Keratinocyte (primary cell): Measurements from ENCODE around the gene DDX31. TPM values are rescaled to one million over a fixed set of nuclear protein-coding genes. Genes with fewer than 3 reads are reported as not detected.
A peak's percentile ranks its signal among the peaks of the same experiment; 100 is the strongest.

ENCODE experiments used
- DNase-seq: peaks from one replicate; pipeline ENCODE4 v3.0.0-alpha.2; 2011; ENCODE audit warnings: low read depth, missing footprints, low spot score
- FAIRE-seq: peaks from 2 replicates; lab custom pipeline; 2011; peaks lifted over from hg19 to GRCh38; lab: Jason Lieb, UNC
- H2AFZ ChIP-seq: 2 replicates; pipeline ENCODE4 v1.6.0; 2012; ENCODE audit warnings: low read length, control low read depth, inconsistent platforms; ENCODE audit not compliant: control insufficient read depth
- H3K27ac ChIP-seq: 2 replicates; pipeline ENCODE4 v1.5.1; 2011; ENCODE audit warnings: low read length; ENCODE audit not compliant: control insufficient read depth, insufficient read depth
- H3K27me3 ChIP-seq: 3 replicates; pipeline ENCODE4 v1.6.0; 2011; ENCODE audit warnings: low read length; ENCODE audit not compliant: control insufficient read depth, insufficient read depth; ENCODE audit errors: extremely low read depth
- H3K36me3 ChIP-seq, 2 experiments: 2 replicates in 1 of 2; 3 replicates in 1 of 2; pipeline ENCODE4 v1.5.1; 2011; ENCODE audit warnings: low read length in 2 of 2, mild to moderate bottlenecking in 1 of 2; ENCODE audit not compliant: control insufficient read depth in 2 of 2, insufficient read depth in 2 of 2; ENCODE audit errors: extremely low read depth in 1 of 2
- H3K4me1 ChIP-seq: 3 replicates; pipeline ENCODE4 v1.5.1; 2011; ENCODE audit warnings: low read length; ENCODE audit not compliant: control insufficient read depth, insufficient read depth; ENCODE audit errors: extremely low read depth
- H3K4me2 ChIP-seq: 3 replicates; pipeline ENCODE4 v1.6.0; 2011; ENCODE audit warnings: low read depth, low read length; ENCODE audit not compliant: control insufficient read depth, insufficient read depth; ENCODE audit errors: extremely low read depth
- H3K4me3 ChIP-seq, 3 experiments: fragments of 200-600 bp in 1 of 3; sonication (generic) in 1 of 3; 2 replicates in 2 of 3; 3 replicates in 1 of 3; pipeline ENCODE4 v1.5.1; 2011 to 2016; ENCODE audit warnings: low read length in 3 of 3, mild to moderate bottlenecking in 3 of 3, control low read depth in 2 of 3, inconsistent platforms in 1 of 3, low read depth in 1 of 3, mixed read lengths in 1 of 3, mixed run types in 1 of 3, moderate library complexity in 1 of 3; ENCODE audit not compliant: control insufficient read depth in 2 of 3, insufficient read depth in 2 of 3; ENCODE audit errors: extremely low read depth in 1 of 3
- H3K79me2 ChIP-seq: 2 replicates; pipeline ENCODE4 v1.6.0; 2012; ENCODE audit warnings: low read length; ENCODE audit not compliant: control insufficient read depth, insufficient read depth
- H3K9ac ChIP-seq: 3 replicates; pipeline ENCODE4 v1.6.0; 2011; ENCODE audit warnings: low read length; ENCODE audit not compliant: control insufficient read depth, insufficient read depth; ENCODE audit errors: extremely low read depth
- H3K9me1 ChIP-seq: 3 replicates; pipeline ENCODE4 v1.6.0; 2011; ENCODE audit warnings: low read length; ENCODE audit not compliant: control insufficient read depth, insufficient read depth; ENCODE audit errors: extremely low read depth
- H3K9me3 ChIP-seq: 2 replicates; pipeline ENCODE4 v1.5.1; 2012; ENCODE audit warnings: low read depth, low read length; ENCODE audit not compliant: control insufficient read depth
- H4K20me1 ChIP-seq: 3 replicates; pipeline ENCODE4 v1.6.0; 2011; ENCODE audit warnings: low read length; ENCODE audit not compliant: control insufficient read depth, insufficient read depth; ENCODE audit errors: extremely low read depth
- EZH2 ChIP-seq: IDR thresholded peaks from one replicate; pipeline ENCODE4 v1.6.1; 2012; ENCODE audit warnings: inconsistent platforms, mild to moderate bottlenecking, low read length, moderate library complexity
- dilution Hi-C: fragments of 300-500 bp; cut with MboI; formaldehyde crosslinking; loops from one replicate; pipeline ENCODE4 v1.7.0; 2020; ENCODE audit warnings: low sequenced_read_pairs; ENCODE audit not compliant: extremely low pct_ligation_motif_present
- polyA plus RNA-seq, 5 experiments: library from polyadenylated mRNA; depleted of rRNA in 3 of 5; stranded (reverse) in 3 of 5; stranded (forward) in 1 of 5; unstranded in 1 of 5; fragments of >200 nt; gene quantifications; 1 replicate in 1 of 5; 2 replicates in 3 of 5; 3 replicates in 1 of 5; pipeline versions ENCODE4 v1.2.1 to v1.2.3, GENCODE V29; 2011 to 2012; ENCODE audit warnings: missing spikeins in 2 of 5, low read depth in 1 of 5, low replicate concordance in 1 of 5
- TF ChIP-seq, protein P1 (sequence below), 3 experiments: IDR thresholded peaks in 1 of 3; conservative IDR thresholded peaks in 1 of 3; optimal IDR thresholded peaks in 1 of 3; 2 replicates in 2 of 3; 3 replicates in 1 of 3; pipeline versions ENCODE3 to v1.5.1; 2011; ENCODE audit warnings: low read length in 3 of 3, mild to moderate bottlenecking in 3 of 3, moderate library complexity in 2 of 3, control low read depth in 1 of 3, inconsistent platforms in 1 of 3; ENCODE audit not compliant: insufficient read depth in 2 of 3; ENCODE audit errors: extremely low read depth in 1 of 3

The DDX31 gene
- polyA plus RNA-seq, 1 donor (not counting 4 experiments of a cell fraction or from before 2014, with no cell fraction given) = 21.0 TPM

DNA sequence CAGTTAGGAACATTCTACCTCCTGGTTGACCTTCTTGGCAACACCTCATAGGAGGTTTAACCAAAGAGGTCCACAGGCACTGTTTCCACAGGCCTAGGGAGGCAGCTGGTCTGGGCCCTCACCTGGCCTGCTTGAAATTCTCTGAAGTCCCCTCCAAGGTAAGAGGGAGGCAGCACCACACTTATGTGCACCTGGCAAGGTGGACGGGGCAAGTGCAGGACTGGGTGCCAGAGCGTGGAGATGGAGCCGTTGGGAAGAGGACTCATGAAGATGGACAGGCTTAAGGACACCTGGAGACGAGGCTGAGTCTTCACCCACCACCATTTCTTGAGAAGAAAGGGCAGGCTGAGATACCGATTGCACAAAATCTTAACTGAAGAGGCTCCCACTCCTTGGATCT is 94.0 kb downstream of the DDX31 start:
- Histone ChIP-seq H3K27ac (no peak overlapping the region), H3K4me1 (no peaks in the 10 kb centered on the region), H3K9me3 (no peaks in the 10 kb centered on the region), H3K79me2 (no peaks in the 10 kb centered on the region), H3K9ac (no peak overlapping the region), H2AFZ (no peak overlapping the region), H3K4me2 (no peak overlapping the region), H3K36me3 (no peaks in the 10 kb centered on the region), H4K20me1 (peaks cover 6% of the 10 kb centered on the region), H3K27me3 (peaks cover 59% of the 10 kb centered on the region), H3K4me3 (no peak overlapping the region), H3K9me1 (no peaks in the 10 kb centered on the region)
- DNase-seq (no peak), FAIRE-seq (no peak)
- dilution Hi-C loops = no loop called here
- TF ChIP-seq, protein P1, sequence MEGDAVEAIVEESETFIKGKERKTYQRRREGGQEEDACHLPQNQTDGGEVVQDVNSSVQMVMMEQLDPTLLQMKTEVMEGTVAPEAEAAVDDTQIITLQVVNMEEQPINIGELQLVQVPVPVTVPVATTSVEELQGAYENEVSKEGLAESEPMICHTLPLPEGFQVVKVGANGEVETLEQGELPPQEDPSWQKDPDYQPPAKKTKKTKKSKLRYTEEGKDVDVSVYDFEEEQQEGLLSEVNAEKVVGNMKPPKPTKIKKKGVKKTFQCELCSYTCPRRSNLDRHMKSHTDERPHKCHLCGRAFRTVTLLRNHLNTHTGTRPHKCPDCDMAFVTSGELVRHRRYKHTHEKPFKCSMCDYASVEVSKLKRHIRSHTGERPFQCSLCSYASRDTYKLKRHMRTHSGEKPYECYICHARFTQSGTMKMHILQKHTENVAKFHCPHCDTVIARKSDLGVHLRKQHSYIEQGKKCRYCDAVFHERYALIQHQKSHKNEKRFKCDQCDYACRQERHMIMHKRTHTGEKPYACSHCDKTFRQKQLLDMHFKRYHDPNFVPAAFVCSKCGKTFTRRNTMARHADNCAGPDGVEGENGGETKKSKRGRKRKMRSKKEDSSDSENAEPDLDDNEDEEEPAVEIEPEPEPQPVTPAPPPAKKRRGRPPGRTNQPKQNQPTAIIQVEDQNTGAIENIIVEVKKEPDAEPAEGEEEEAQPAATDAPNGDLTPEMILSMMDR (optimal IDR thresholded peaks at IDR 0.05 in 1 of 3, IDR thresholded peaks at IDR 0.05 in 1 of 3, conservative IDR thresholded peaks at IDR 0.05 in 1 of 3; ENCODE audit: extremely low read depth in 1 of 3, insufficient read depth in 2 of 3, low read length in 3 of 3) = no peak
- TF ChIP-seq EZH2 = no peak

DNA sequence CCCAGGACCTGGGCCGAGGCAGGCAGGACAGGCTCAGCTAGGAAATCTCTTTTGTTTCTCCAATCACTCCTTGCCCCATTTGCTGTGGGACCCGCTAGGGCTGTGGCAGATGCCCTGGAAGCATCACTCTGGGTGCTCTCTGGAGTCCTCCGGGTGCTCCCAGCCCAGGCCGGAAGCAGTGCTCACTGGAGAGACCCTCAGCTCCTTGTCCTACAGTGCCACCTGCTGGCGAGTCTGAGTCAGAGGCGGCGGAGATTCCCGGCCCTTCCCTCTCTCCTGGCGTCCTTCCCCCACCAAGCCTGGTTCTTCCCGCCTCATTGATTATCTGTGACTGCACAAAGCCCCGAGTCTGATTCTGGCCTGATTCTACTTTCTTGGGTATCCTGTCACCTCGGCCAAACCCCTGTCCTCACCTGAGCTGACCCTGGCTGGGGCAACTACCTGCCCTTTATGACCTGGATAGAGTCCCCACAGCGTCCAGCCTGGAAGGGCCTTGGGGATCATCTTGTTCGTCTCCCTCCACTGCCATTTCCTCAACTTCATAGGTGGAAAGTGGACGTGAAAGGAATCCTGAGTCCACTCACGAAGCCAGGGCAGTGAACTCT is 94.7 kb downstream of the DDX31 start:
- Histone ChIP-seq H3K4me1 (no peaks in the 10 kb centered on the region), H3K27me3 (peaks cover 52% of the 10 kb centered on the region), H3K27ac (no peak overlapping the region), H3K4me3 (no peak overlapping the region), H3K79me2 (no peaks in the 10 kb centered on the region), H3K9me3 (no peaks in the 10 kb centered on the region), H3K36me3 (no peaks in the 10 kb centered on the region), H4K20me1 (peaks cover 5% of the 10 kb centered on the region), H3K4me2 (no peak overlapping the region), H2AFZ (no peak overlapping the region), H3K9ac (no peak overlapping the region), H3K9me1 (no peaks in the 10 kb centered on the region)
- dilution Hi-C loops = no loop called here
- TF ChIP-seq, protein P1 (optimal IDR thresholded peaks at IDR 0.05 in 1 of 3, IDR thresholded peaks at IDR 0.05 in 1 of 3, conservative IDR thresholded peaks at IDR 0.05 in 1 of 3; ENCODE audit: extremely low read depth in 1 of 3, insufficient read depth in 2 of 3, low read length in 3 of 3) = peak; percentile 74 to 94 (median 90)
- no peak for TF ChIP-seq EZH2
- FAIRE-seq (peak; percentile 9), DNase-seq (no peak)
